ENCODE data around the gene NBPF3.
"Not testable (repeated sequence)": the region's sequence is repeated elsewhere in the genome, so short reads cannot be mapped to it uniquely, and the experiment has no call there.

Gene NBPF3

DNA sequence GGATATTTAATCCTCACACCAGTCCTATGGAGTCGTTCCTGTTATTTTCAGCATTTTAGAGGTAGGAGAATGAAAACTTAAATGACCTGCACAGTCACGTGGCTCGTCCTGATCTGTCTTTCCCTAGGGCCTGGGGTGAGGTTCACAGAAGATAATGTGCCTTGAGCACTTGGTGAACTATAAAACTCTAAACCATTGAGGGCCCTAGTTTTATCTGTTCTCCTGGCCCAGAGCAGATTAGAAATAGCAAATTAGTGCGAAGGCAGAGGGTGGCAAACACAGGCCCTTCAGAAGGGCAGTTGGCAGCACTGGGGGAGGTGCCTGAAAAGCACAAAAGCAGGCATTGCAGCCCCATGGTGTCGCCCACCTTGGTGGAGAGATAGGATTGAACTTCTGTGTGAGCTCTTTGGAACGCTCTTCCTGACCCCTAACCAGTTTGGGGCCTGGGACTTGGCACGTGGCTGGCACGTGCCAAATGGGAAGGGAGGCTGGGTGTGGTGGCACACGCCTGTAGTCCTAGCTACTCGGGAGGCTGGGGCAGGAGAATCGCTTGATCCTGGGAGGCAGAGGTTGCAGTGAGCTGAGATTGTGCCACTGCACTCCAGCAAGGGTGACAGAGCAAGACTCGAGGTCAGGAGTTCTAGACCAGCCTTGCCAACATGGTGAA, 1.2 kb upstream of the NBPF3 start:
- not testable (repeated sequence) for DNase-seq

DNA sequence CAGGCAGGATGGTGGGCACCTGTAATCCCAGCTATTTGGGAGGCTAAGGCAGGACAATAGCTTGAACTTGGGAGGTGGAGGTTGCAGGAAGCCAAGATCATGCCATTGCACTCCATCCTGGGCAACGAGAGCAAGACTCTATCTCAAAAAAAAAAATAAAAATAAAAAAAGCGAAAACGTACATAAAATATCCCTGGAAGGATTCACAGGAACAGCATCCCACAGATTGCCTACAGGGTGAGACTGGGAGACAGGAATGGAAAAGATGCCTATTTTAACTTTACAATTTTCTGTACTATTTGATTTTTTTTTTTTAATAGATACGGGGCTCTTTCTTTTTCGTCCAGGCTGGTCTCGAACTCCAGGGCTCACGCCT, 604 bp upstream of the NBPF3 start:
- DNase-seq: no peak

DNA sequence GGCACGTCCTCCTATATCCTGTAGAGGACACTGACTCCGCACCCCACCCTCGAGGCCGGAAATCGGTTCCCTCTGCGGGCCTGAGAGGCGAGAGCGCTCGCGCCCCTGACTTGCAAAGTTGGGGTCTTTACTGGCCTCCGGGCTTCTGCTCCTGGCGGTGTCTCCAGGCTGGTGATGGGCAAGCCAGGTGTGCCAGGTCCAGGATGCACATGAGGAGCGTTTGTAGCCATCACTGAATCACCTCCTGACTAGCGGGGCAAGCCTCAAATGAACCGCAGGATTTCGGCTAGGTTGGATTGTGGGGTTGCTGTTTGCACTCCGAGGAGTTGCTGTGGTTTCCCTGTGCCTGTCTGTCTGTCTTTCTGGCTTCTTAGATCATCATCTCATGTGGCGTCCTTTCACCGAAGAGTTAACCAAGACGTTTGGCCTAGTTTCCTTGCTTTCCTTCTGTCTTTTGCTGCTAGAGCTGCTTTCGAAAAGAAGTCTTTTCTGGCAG, 741 bp downstream of the NBPF3 start:
- peak; percentile 23 for DNase-seq

DNA sequence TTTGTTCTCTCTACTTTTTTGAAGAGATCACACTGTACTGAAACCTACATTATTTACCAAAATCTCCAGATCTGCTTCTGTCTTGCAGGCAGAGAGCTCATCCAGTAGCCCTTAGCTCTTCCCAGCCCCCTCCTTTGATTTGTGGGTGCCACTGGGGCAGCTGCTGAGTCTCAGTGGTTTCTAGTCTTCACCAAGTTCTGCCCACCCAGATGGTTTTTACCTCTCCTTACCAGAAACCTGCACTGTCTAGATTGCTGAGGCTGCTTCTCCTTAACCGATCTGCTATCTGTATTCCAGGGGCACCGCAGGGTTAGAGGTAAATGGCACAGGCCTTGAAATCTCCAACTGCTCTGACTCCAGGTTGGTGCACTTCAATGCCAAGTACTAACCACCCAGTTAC, 6.7 kb downstream of the NBPF3 start:
- DNase-seq: not testable (repeated sequence)

DNA sequence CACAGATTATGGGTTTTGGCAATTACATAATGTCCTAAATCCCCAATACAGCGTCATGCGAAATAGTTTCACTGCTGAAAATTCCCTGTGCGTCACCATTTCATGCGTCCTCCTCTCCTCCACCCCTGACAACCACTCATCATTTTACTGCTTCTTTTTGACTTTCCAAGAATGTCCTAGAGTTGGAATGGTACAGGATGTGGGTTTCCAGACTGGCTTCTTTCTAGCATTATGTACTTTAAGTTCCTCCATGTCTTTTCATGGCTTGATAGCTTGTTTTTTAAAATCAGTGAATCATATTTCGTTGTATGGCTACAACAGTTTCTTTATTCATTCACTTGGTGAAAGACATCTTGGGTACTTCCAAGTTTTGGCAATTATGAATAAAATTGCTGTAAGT, 7.4 kb downstream of the NBPF3 start:
- DNase-seq: no peak

DNA sequence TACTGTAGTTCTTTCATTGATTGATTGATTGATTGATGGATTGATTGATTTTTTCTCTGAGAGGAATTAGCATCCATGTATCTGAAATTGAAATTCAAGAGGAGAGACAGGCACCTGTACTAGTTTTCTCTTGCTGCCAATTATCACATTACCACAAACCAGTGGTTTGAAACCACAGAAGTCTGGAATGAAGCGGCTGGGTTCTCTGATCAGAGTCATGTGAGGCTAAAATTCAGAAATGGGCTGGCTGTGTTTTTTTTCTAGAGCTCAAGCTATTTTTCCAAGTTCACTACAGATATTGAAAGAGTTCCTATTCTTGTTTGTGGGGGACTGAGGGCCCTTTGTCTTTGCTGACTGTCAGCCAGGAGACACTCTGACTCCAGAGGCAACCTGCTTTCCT, 10.0 kb downstream of the NBPF3 start:
- DNase-seq: no peak

DNA sequence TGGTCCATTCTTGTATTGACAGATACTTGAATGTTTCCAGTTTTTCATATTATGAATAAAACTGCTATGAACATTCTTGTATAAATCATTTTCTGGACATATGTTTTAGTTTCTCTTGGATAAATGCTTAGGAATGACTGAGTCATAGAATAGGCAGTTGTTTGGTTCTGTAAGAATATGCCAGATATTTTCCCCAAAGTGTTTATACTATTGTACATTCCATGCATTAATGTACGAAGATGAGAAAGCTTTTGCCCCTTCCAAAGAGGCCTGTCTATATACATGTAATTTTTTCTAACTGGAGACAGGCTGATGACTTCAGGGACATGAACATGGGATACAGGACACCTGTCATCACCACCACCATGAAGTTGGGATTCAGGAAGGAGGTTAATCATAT, 11.3 kb downstream of the NBPF3 start:
- no peak for DNase-seq

DNA sequence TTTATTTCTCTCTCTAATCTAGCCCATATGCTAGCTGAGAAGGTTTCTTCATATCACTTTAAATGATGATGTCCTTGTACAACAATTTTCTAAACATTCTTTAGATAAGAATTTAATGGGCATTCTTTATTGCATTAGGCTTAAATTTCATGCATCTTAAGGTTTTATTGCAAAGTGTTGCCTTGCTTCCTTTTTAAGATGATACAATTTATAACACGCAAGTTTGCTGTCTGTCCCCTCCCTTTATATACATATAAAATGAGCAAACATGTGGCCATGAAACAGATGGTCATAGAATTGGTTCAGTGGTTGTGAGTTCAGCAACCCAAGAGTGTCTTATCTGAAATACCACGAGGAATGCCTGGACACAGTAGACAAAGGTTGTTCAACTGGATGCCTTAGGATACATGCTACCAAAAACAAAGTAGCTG, 12.1 kb downstream of the NBPF3 start:
- DNase-seq: no peak

DNA sequence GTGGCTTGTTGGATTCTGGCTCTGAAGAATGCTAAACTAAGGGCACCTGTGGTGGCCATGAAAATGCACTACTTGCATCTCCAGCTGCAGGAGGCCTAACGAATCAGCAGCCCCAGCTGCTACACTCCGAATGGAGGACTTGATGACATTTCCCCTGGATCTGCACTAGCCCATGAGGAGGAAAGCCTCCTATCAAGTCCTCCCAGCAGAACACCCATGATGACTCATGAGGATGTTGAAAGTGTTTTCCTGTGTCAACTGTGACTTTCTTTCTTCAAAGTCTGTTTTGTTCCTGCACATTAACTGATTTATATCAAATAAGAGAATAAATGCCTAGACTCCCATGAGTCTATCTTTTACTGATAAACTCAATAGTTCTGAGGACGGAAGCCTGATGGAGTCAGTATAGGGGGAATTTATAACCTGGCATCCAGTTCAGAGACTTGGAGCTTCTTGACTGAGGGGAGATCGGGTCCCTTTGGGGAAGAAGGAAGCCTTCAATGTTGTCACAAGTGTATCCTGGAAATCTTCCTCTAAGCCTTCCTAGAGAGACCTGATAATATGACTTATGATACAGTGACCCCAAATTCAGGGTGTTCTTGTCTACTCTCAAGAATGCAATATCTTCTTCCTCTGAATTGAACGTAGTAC, 14.2 kb downstream of the NBPF3 start:
- not testable (repeated sequence) for DNase-seq

DNA sequence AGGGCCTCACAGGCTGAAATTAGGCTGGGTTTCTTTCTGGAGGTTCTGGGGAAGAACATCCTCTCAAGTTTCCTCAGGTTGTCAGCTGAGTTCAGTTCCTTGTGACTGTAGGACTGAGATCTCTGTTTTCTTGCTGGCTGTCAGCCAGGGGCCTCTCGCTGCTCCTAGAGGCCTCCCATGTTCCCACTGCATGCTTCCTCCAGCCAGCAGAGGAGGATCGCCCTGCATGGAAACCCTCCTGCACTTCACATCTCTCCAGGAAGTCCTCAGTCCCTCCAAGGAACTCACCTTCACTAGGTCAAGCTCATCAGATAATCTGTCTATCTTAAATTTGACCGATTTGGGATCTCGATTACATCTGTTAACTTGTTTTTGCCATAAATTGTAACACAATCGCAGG, 15.0 kb downstream of the NBPF3 start:
- DNase-seq: not testable (repeated sequence)

DNA sequence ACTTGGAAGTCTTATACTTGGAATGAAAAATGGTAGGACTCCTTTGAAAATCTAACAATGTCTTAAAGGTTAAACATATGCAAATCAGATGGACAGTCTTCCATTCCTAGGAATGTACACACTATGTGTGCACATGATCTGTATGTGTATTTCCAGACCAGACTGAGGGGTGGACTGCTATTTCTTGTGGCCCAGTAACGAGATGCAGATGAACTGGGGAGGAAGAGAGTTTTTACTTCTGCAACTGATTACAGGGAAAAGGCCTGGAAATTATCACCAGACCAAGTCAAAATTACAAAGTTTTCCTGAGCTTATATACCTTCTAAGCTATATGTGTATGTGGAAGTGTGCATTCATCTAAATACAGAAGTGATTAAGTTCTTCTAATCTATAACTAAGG, 17.7 kb downstream of the NBPF3 start:
- no peak for DNase-seq

DNA sequence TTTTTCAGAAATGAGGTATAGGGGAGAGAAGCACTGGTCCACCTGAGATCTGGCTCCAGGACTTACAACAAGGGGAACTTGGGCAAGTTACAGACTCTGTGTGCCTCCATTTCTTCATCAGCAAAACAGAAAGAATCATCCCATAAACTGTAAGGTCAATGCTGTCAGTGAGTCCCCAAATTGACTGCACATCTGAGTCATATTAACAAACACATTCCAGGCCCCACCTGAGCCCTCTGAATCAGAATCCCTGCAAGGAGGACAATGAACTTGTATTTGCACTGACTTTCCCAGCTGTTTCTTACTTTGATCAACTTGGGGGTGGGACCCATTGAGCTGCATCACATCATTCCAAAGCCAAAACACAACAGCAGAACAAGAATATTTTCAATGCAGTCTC, 25.2 kb downstream of the NBPF3 start:
- not testable (repeated sequence) for DNase-seq

DNA sequence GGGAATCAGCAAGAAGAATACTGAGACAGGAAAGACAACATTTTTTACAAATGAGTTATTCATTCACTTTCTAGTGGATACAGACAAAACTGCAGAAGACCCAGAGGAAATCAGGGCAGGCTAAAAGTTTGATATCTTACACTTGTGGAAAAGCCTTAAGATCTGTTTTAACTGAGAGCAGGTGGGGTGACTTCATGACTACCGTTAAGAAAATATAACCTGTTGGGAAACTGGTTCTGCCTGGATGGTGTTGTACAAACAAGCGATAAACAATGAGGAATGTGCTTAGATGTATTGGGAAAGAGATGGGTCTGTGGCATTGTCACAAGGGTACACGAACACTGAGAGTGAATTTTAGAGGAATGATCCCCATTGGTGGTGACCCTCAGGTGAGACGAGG, 28.0 kb downstream of the NBPF3 start:
- not testable (repeated sequence) for DNase-seq

DNA sequence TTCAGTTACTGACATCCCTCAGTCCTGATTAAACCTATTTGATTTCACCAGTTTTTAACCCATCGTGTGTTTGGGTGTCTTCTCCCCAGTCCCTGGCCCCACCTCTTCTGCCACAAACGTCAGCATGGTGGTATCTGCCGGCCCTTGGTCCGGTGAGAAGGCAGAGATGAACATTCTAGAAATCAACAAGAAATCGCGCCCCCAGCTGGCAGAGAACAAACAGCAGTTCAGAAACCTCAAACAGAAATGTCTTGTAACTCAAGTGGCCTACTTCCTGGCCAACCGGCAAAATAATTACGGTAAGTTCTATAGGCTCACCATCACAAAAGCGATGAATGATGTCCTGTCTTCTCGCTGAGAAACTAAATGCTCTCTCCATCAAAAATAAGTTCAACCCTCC, 28.7 kb downstream of the NBPF3 start:
- DNase-seq: peak; percentile 14

DNA sequence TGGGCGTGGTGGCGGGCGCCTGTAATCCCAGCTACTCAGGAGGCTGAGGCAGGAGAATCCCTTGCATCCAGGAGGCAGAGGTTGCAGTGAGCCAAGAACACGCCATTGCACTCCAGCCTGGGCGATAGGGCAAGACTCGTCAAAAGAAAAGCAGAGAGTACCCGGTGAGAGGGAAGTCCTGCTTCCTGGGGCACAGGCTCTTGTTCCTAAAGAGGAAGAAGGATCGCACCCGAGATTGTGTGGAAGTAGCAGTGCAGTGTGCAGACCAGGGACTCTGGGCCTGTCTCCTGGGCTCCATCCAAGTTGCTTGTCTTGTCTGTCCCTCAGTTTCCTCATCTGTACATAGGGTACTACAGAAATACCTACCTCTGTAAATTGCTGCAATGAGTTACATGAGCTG, 29.6 kb downstream of the NBPF3 start:
- no peak for DNase-seq

DNA sequence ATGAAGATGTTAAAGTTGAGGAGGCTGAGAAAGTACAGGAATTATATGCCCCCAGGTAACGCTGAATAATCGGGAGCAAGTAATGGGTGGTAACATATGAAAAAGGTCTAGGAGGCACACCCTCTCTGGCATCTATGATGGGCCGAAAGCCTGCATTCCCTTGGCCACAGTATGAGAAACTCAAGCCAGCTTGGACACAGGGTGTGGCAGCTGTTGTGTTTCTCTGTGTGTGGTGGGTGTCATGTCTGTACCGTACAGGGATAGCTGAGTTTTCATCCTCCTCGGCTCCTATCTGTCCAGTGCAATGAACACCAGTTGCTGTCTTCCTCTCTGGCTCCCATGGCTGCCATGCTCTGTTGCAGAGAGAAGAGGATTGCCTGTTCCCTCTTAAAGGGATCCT, 32.9 kb downstream of the NBPF3 start:
- DNase-seq: no peak

DNA sequence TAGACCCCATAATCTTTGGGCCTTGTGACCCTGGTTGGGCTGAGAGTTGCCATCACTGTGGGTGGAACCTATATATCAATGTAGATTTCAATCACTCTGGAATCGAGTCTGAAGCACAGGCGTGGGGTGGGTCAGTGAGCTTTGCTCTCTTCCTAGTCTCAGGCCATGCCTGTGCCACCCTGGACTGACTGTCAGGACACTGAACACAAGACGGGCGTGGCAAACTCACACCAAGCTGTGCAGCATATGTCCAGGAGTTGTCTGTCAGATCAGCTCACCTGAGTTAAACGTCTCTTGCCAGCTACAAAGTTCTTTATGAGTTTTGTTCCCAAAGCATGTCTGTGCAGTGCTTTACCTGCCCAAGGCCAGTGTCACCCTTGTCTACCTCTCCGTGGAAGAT, 38.4 kb downstream of the NBPF3 start:
- no peak for DNase-seq

DNA sequence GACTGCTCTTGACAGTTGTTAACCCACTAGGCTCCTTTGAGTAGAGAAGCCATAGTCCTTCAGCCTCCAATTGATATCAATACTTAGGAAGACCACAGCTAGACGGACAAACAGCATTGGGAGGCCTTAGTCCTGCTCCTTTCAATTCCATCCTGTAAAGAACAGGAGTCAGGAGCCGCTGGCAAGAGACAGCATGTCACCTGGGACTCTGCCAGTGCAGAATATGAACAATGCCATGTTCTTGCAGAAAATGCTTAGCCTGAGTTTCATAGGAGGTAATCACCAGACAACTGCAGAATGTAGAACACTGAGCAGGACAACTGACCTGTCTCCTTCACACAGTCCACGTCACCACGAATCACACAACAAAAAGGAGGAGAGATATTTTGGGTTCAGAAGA, 43.9 kb downstream of the NBPF3 start:
- not testable (repeated sequence) for DNase-seq

DNA sequence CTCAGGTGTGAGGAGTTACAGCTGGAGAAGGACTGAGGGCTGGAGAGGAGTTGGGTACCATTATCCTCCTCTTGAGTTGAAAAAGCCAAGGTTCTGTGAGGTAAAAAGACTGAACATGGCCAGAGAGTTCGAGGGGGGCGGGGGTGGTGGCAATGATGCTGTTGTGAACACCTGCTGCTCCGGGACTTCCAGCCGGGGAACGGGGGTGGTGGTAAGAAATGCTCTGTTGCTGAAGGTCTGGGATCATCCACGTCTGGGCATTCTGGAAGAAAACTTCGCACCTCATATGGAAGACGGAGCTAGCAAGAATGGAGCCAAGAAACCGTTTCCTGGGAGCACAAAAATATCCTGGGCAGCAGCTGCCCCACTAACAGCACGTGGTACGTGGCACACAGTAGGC, 49.2 kb downstream of the NBPF3 start:
- no peak for DNase-seq

DNA sequence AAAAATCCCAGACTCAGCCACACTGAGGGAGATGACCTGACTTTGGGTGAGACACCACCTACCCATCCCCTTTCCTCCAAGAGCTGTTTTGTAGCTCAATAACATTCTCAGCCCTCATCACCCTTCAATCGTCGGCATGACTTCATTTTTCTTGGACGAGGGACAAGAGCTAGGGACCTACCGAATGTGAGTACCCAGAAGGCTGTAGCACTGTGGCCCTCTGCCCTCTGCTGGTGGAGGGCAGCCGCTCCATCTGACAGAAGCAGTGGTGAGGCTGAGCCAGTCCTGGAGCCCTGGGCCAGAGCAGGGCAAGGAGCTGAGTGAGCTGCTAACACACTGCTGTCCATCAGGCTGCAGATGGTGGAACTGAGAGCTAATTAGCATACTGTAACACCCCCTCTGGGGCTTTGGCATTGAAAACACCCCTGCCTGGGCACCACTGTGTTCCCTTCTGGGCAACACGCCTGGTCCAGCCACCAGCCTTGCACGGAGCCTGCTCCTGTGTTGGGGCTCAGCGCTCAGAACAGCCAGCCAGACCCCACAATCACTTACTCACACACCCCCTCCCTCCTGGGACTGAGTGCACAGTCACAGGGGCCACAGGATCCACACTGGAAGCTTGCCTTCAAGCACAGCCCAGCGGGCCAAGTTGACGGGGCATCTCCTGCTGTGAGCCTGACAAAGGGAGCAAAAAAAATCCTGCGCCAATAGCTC, 51.0 kb downstream of the NBPF3 start:
- DNase-seq: peak; percentile 13

DNA sequence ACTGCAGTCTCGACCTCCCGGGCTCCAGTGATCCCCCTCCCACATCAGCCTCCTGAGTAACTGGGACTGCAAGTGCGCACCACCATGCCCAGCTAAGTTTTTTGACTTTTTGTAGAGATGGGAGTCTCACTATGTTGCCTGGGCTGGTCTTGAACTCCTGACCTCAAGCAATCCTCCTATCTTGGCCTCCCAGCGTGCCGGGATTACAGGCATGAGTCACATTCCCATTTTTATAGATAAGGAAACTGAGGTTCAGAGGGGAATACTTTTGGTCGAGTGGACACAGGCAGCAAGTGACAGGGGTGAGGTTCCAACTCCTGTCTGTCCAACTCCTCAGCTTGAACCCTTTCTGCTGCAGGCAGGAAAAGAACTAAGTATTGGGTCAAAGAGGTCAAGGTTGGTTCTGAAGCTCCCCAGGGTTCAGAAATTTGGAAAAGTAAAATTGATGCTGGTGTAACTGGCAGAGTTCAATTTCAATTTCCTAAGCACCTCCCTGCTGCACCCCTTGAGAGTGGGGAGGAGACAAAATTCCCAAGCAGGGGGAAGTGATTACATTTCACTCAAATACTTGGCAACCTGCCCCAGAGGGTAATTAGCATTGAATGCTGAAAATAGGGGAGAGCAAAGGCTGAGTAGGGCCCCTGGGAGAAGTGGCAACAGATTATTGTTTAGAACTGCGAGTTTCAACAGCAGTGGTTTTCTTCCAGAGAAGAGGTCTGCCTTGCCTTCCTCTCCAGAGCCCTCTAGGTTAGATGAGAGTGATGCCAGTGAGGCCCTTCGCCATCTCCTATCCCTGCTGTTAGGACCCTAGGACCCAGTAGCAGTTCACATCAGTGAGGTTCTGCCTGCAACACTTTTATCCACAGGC, 51.8 kb downstream of the NBPF3 start:
- no peak for DNase-seq

DNA sequence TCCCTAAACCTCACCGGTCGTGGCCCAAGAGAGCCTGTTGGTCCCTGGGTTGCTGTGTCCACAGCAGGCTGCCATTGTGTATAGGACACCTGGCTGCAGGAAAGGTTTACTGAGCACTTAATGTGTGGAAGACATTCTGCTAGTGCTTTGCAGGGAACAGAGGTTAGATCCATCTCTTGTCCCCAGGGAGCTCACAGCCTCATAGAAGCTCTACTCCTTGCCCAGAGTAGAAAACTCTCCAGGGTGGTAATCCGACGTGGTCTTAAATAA, 52.4 kb downstream of the NBPF3 start:
- DNase-seq: no peak

DNA sequence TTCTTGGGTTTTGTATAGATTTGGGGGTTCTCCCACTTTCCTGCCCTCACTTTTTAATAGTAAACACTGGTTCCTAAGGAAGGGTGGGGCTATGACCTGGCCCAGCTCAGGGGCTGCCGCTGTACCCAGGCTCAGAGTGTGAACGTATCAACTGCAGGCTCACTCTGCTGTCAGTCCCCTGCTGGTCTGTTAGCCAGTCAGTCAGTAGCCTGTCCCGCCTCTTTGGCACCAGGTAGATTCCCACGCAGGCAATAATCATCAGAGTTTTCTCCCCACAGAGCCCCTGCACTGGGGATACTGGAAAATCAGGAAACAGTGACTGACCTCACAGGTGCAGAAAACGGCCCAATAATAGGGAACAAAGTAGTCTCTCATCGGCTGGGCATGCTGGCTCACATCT, 54.3 kb downstream of the NBPF3 start:
- DNase-seq: no peak

Measured in CD4-positive, alpha-beta T cell treated with Interleukin-12 subunit alpha and Interleukin-12 subunit beta, for 1 hour (primary cell).